ENCODE data around the gene HLCS. TPM values are rescaled to one million over a fixed set of nuclear protein-coding genes. Genes with fewer than 3 reads are reported as not detected.

Gene HLCS
- total and polyA plus RNA-seq, 2 of the 8 experiments (the other 6 are each of a cell fraction or from before 2014, with no cell fraction given), result 4.7 to 12.2 TPM

DNA sequence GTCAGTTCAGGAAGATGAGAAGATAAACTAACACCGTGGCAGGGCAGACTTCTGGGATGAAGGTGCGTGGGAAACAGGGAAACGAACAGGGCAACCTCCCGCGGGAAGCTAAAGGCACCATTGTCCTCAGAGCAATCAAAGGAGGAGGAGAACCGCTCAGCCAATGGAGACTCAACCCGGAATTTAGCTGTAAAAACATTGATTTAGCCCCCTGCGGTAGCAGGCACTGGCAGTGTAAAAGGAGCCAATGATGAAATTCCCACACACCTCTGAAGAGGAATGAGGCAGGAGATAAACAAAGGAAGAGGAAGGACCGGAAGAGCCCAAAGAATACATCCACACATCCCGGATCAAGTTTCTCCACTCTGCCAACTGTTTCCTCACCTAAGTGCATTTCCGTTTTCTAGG lies 19.5 kb downstream of the HLCS start (continued):
- no peak for TF ChIP-seq HDAC6 (IDR thresholded peaks at IDR 0.05; ENCODE audit: low read depth, low read length)
- TF ChIP-seq BRCA1 (IDR thresholded peaks at IDR 0.05; ENCODE audit: low read depth, low read length), result no peak
- 0 out of 4 replicates have a peak, but pooled peaks of 1 of the 2 experiments have one; percentile 33 for TF ChIP-seq SIN3A (conservative IDR thresholded peaks at IDR 0.05 in 1 of 2, IDR thresholded peaks at IDR 0.05 in 1 of 2; ENCODE audit: low read depth in 1 of 2, low read length in 2 of 2)
- no peak for TF ChIP-seq TAF1 (IDR thresholded peaks at IDR 0.05; ENCODE audit: low read depth, low read length)

All from H1 (cell line).